Amniotic epithelial cell (primary cell): Measurements from ENCODE around the gene PFKP.
"Not testable (repeated sequence)": the region's sequence is repeated elsewhere in the genome, so short reads cannot be mapped to it uniquely, and the experiment has no call there.

Experiments used
- DNase-seq: peaks from one replicate; pipeline ENCODE4 v3.0.0-alpha.2; 2010; ENCODE audit warnings: low read depth

PFKP gene

GRCh38 chr10:3099291-3100092, 32.1 kb downstream of the PFKP start:
- DNase-seq, result peak; percentile 98

DNA sequence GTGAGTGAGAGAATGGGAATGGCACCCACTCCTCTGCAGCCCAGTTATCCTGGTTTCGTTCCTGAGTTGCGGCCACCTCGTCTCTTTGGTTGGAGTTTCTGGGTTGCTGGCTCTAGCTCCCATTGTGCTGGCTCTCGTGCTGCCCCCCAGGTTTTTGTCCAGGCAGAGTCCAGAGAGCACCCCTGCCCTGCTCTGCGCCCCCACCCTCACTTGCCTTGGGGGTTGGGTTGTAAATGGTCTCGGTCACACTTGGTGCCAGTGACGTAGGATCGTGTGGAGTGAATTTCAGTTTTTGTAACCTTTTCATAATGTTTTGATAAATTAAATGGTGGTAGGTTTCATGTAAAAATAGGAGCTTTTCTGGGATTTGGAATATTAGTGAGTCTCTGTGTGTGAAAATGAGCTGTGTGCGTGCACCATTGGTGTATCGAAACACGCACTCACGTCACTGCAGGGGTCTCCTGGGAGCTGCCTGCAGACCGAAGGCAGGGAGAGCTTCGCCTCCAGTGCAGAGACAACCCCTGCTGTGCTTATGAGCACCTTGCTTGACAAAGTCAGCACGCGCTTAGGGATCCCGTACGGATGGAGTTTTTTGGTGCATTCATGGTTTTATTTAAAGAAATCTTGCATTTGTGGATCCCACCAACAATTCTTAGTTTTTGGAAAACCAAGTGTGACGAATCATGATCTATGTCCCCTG, 32.9 kb downstream of the PFKP start:
- DNase-seq, result no peak

DNA sequence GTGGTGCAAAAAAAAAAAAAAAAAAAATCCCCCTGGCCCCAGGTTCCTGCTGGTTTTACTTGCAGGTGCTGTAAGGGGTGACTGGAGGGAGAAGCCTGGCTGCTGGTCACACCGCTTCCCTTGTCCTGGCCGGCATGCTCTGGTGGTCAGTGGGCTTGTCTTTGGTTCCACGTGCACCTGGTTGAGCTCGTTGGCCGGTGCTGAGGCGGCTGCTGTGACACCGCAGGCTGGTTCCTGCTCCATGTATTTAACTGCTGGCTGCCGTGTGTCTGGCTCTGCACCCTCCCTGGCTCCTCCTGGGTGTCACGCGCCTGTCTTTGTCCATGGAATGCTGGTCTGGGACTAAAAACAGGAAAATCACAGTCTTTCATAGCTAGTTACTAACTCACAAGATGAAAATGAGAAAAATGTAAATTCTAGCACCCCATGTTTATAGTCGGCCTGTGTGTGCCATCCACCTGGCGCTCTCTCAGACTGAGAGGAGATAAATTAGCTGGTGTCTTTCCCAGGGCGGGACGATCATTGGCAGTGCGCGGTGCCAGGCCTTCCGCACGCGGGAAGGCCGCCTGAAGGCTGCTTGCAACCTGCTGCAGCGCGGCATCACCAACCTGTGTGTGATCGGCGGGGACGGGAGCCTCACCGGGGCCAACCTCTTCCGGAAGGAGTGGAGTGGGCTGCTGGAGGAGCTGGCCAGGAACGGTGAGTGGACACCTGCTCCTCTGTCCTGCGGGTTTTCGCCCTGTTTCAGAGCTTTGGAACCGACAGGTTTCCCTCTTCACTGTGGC, 33.7 kb downstream of the PFKP start:
- no peak for DNase-seq

- no peak for DNase-seq
These were observed 35.5 kb downstream of the PFKP start for GRCh38 chr10:3102720-3103427.

- no peak for DNase-seq
These were observed 36.3 kb downstream of the PFKP start for GRCh38 chr10:3103646-3104045.

GRCh38 chr10:3104251-3104918, 37.0 kb downstream of the PFKP start:
- no peak for DNase-seq

DNA sequence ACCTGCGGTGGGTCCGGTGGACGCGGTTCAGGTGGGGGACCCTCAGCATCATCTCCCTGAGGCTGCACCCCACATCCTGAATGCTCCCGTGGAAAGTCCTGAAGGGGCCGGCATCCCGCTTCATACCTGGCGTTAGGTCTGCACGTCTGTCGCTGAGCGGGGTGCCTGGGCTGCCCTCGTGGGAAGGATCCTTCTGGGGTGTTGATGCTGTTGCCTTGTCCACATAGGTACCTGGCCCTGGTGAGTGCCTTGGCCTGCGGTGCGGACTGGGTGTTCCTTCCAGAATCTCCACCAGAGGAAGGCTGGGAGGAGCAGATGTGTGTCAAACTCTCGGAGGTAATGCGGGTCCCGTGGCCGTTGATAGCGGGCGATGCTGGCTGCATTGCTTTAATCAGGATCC, 37.8 kb downstream of the PFKP start:
- DNase-seq, result no peak

DNA sequence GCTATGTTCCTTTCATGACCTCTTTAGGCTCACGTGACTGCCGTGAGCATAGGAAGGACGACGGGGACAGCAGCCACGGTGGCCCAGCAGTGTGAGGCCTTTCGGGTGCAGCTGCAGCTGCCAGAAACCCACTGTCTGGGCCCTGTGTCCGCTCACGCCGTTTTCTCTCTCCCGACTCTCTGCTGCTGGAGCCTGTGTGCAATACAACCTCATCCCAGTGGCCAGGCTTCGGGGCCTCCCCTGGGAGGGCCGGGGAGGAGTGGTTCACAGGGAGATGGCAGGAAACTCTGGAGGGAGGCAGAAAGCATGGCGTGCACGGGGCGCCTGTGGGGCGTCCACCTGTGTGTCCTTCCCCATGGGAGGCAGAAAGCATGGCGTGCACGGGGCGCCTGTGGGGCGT, 38.6 kb downstream of the PFKP start:
- DNase-seq, result no peak

- DNase-seq, result not testable (repeated sequence)
These were observed 39.0 kb downstream of the PFKP start for GRCh38 chr10:3106328-3106727.

DNA sequence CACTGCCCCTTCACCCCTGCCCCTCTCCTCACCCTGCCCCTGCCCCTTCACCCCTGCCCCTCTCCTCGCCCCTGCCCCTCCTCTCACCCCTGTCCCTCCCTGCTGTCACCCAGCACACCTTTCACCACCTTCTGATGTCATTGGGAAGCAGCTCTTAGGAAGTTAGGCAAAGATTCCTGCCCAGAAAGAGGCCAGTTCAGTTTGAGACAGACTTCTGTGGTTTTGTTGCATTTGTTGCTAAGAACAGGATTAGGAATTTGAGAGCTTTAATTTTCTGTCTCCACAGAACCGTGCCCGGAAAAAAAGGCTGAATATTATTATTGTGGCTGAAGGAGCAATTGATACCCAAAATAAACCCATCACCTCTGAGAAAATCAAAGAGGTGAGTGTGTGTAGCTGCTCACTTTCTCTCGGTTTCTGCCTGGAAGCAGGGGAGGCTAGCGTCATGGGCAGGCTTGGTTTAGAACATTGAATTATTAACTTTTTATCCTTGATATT, 39.6 kb downstream of the PFKP start:
- peak; percentile 65 for DNase-seq

DNA sequence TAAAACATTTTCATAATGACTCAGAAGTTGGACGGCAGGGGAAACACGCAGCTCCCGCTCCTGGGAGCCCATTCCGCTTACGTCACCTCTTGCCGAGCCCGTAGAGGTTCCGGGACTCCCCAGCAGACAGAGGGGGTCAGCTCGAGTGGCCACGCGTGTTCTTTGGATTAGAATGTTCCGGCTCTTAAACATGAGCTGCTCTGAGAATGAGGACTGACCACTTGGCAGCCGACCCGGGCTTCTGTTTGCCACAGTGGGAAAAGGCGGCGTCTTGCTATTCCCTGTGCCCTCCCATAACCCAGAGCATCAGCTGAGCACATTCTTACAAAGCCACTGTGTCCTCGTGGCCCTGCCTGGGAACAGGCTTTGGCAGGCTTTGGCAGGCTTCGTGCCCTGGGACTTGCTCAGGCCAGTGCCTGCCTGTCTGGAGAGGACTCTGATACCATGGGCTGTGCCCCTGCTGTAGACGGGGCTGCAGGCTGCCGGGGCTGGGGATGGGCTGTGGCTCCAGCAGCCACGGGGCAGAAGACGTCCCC, 40.1 kb downstream of the PFKP start:
- DNase-seq, result peak; percentile 83

DNA sequence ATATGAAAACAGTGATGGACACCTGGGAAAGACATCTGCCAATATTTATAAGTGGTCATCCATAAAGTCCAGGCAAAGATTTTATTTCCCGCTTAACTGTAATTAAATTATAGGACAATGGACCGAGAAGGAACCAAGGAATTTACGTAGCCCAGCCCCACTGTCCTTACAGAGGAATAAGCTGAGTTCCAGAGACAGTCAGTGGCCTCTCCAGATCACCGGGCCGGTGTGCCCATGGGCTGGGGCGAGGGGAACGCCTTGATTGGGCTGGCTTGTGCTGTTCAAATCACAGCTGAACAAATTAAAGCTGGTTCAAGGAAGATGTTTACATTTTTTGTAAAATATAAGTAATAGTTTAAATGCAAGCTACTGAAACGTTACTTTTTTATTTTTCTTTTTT, 40.7 kb downstream of the PFKP start:
- DNase-seq, result no peak

GRCh38 chr10:3108575-3109105, 41.3 kb downstream of the PFKP start:
- no peak for DNase-seq

- no peak for DNase-seq
These were observed 41.8 kb downstream of the PFKP start for GRCh38 chr10:3109196-3109595.

- no peak for DNase-seq
These were observed 42.3 kb downstream of the PFKP start for GRCh38 chr10:3109633-3110032.

DNA sequence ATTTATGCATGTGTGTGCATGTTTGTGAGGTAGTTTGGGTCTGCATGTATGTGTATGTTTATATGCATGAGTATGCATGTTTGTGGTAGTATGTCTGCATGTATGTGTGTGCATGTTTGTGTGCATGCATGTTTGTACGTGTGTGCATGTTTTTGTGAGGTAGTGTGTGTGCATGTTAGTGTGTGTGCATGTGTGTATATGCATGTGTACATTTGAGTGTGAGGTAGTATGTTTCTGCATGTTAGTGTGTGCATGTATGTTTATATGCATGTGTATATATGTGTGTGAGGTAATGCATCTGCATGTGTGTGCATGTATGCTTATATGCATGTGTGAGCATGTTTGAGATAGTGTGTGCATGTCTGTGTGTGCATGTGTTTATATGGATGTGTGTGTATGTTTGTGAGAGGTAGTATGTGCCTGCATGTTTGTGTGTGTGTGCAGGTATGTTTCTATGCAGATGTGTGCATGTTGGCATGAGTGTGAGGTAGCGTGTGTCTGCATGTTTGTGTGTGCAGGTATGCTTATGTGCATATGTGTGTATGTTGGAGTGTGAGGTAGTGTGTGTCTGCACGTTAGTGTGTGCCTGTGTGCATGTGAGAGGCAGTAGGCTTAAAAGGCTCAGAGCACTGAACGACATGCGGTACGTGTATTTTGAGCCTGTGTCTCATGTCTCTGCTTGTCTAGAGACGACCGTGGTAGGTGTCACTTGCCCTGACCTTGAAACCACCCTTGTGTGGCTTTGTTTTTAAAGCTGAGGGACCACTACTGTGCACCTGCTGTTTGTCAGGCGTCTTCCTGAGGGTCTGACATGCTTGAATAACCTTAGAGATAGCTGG, 43.7 kb downstream of the PFKP start:
- DNase-seq, result no peak

- peak; percentile 40 for DNase-seq
These were observed 44.3 kb downstream of the PFKP start for GRCh38 chr10:3111621-3112163.

GRCh38 chr10:3113343-3113720, 46.0 kb downstream of the PFKP start:
- DNase-seq, result no peak

DNA sequence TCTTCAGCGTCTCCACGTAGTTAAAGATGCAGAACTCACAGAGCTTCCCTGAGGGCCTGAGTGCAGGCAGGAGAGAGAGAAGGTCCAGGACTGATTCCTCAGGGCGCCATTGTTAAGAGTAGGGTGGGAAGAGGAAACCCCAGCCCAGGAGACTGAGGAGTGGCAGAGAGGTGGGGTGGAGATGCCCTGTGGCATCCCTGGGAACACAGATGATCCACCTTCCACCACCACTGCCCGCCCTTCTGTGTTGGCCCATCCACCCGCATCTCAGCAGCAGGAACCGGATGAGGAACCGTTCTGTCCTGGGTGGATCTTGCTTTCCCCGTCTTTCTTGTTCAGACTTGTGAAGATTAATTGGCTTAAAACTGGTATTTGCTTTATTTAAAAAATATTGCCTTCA, 48.3 kb downstream of the PFKP start:
- DNase-seq, result no peak
